Measurements from ENCODE around the gene APOL3.
"Not testable (repeated sequence)": the region's sequence is repeated elsewhere in the genome, so short reads cannot be mapped to it uniquely, and the experiment has no call there.

APOL3 gene

GRCh38 chr22:36141481-36141880 lies 19.1 kb downstream of the APOL3 start:
- DNase-seq (ENCODE audit: low read depth): no peak
- TF ChIP-seq, protein P1, sequence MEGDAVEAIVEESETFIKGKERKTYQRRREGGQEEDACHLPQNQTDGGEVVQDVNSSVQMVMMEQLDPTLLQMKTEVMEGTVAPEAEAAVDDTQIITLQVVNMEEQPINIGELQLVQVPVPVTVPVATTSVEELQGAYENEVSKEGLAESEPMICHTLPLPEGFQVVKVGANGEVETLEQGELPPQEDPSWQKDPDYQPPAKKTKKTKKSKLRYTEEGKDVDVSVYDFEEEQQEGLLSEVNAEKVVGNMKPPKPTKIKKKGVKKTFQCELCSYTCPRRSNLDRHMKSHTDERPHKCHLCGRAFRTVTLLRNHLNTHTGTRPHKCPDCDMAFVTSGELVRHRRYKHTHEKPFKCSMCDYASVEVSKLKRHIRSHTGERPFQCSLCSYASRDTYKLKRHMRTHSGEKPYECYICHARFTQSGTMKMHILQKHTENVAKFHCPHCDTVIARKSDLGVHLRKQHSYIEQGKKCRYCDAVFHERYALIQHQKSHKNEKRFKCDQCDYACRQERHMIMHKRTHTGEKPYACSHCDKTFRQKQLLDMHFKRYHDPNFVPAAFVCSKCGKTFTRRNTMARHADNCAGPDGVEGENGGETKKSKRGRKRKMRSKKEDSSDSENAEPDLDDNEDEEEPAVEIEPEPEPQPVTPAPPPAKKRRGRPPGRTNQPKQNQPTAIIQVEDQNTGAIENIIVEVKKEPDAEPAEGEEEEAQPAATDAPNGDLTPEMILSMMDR (conservative IDR thresholded peaks at IDR 0.05; ENCODE audit: low read length): no peak
- H3K4me3 ChIP-seq (ENCODE audit: low read length): no peak overlapping the region

DNA sequence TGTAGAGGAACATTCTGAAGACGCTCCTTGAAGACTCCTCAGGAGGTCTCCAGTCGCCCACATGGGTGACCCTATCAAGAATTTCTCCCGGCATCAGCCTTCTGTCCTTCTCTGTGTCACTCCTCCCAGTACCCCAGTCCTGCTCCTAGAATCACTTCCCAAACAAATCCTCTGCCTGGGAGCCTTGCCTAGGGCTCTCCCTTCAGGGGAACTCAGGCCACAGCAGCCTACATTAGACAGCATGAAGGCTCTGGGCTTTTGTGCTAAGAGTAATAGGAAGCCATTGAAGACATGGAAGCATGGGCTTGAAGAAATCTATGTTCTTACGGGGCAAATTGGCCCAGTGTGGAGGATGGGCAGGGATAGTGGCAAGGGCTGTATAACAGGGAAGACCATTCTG lies 21.8 kb downstream of the APOL3 start:
- not testable (repeated sequence) for DNase-seq (ENCODE audit: low read depth); H3K4me3 ChIP-seq (ENCODE audit: low read length)

- DNase-seq (ENCODE audit: low read depth): no peak
- TF ChIP-seq, protein P1 (conservative IDR thresholded peaks at IDR 0.05; ENCODE audit: low read length): no peak
Observed at GRCh38 chr22:36136988-36137387, 23.6 kb downstream of the APOL3 start.

DNA sequence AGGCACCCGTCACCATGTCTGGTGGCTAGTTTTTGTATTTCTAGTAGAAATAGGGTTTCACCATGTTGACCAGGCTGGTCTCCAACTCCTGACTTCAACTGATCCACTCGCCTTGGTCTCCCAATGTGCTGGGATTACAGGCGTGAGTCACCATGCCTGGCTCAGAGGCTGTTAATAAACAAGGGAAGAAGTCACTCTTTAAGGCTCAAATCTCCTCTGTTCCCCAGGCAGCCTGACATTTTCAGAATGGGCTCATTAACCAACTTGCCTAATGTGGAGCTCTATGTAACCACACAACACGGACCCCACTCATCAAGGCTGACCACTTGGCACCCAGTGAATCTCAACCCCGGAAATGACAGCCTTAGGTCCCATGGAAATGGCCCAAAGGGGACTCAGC lies 24.1 kb downstream of the APOL3 start:
- TF ChIP-seq, protein P1 (conservative IDR thresholded peaks at IDR 0.05; ENCODE audit: low read length): no peak
- DNase-seq (ENCODE audit: low read depth): peak; percentile 48

More at GRCh38 chr22:36136988-36137387, 23.6 kb downstream of the APOL3 start:
- H3K4me3 ChIP-seq (ENCODE audit: low read length): no peak overlapping the region

GRCh38 chr22:36135306-36135980 lies 25.1 kb downstream of the APOL3 start:
- TF ChIP-seq, protein P1 (conservative IDR thresholded peaks at IDR 0.05; ENCODE audit: low read length): no peak
- no peak overlapping the region for H3K4me3 ChIP-seq (ENCODE audit: low read length)
- DNase-seq (ENCODE audit: low read depth): no peak

More for the DNA sequence above, 24.1 kb downstream of the APOL3 start:
- no peak overlapping the region for H3K4me3 ChIP-seq (ENCODE audit: low read length)

- H3K4me3 ChIP-seq (ENCODE audit: low read length): no peak overlapping the region
- DNase-seq (ENCODE audit: low read depth): no peak
- TF ChIP-seq, protein P1 (conservative IDR thresholded peaks at IDR 0.05; ENCODE audit: low read length): no peak
Observed at GRCh38 chr22:36134182-36134581, 26.4 kb downstream of the APOL3 start.

GRCh38 chr22:36131907-36132306 lies 28.6 kb downstream of the APOL3 start:
- DNase-seq (ENCODE audit: low read depth): no peak
- no peak overlapping the region for H3K4me3 ChIP-seq (ENCODE audit: low read length)
- TF ChIP-seq, protein P1 (conservative IDR thresholded peaks at IDR 0.05; ENCODE audit: low read length): no peak
